CD14-positive monocyte (primary cell): ENCODE measurements around the gene SLC13A3. TPM values are rescaled to one million over a fixed set of nuclear protein-coding genes. Genes with fewer than 3 reads are reported as not detected.

Source experiments
- DNase-seq, 3 donors: peaks; one replicate each; pipeline ENCODE4 v3.0.0-alpha.2; 2011 to 2022
- H2AFZ ChIP-seq: 2 replicates; pipeline ENCODE4 v1.6.0; 2012; ENCODE audit warnings: mild to moderate bottlenecking, low read depth, low read length, inconsistent platforms; ENCODE audit not compliant: insufficient read depth, poor library complexity, severe bottlenecking
- H3K27ac ChIP-seq, 2 donors: 1 replicate in 1 of 2; 2 replicates in 1 of 2; pipeline ENCODE4 v1.5.1; 2012 to 2013; ENCODE audit warnings: low read length in 2 of 2, control low read depth in 1 of 2, inconsistent platforms in 1 of 2, low read depth in 1 of 2, mild to moderate bottlenecking in 1 of 2
- H3K27me3 ChIP-seq, 2 donors: one replicate each; pipeline versions ENCODE4 v1.6.0 to v1.6.1; 2011 to 2013; ENCODE audit warnings: low read length in 2 of 2; ENCODE audit not compliant: control insufficient read depth in 2 of 2, insufficient read depth in 2 of 2
- H3K36me3 ChIP-seq, 2 donors: replicated peaks in 1 of 2; 1 replicate in 1 of 2; 2 replicates in 1 of 2; pipeline versions ENCODE4 v1.5.1 to v1.6.1; 2012 to 2013; ENCODE audit warnings: low read length in 2 of 2, control low read depth in 1 of 2, inconsistent platforms in 1 of 2, mild to moderate bottlenecking in 1 of 2; ENCODE audit not compliant: insufficient read depth in 2 of 2, control insufficient read depth in 1 of 2
- H3K4me1 ChIP-seq, 2 donors: 1 replicate in 1 of 2; 2 replicates in 1 of 2; pipeline versions ENCODE4 v1.5.1 to v1.6.1; 2012 to 2013; ENCODE audit warnings: low read length in 2 of 2, control low read depth in 1 of 2, inconsistent platforms in 1 of 2, mild to moderate bottlenecking in 1 of 2, moderate library complexity in 1 of 2; ENCODE audit not compliant: insufficient read depth in 2 of 2, control insufficient read depth in 1 of 2
- H3K4me2 ChIP-seq: replicated peaks from 2 replicates; pipeline ENCODE3; 2012; ENCODE audit warnings: low read length, moderate library complexity, mild to moderate bottlenecking; ENCODE audit not compliant: poor library complexity, severe bottlenecking; ENCODE audit errors: extremely low read depth
- H3K4me3 ChIP-seq, 3 experiments: fragments of 200-600 bp in 1 of 3; sonication (generic) in 1 of 3; replicated peaks in 1 of 3; 1 replicate in 2 of 3; 2 replicates in 1 of 3; pipeline ENCODE4 v1.5.1; 2011 to 2013; ENCODE audit warnings: low read length in 3 of 3, mild to moderate bottlenecking in 3 of 3, control low read depth in 2 of 3, low read depth in 2 of 3, inconsistent platforms in 1 of 3, moderate library complexity in 1 of 3
- H3K79me2 ChIP-seq: 2 replicates; pipeline ENCODE4 v1.6.0; 2012; ENCODE audit warnings: mild to moderate bottlenecking, control low read depth, inconsistent platforms, low read length, moderate library complexity; ENCODE audit not compliant: insufficient read depth
- H3K9ac ChIP-seq: 2 replicates; pipeline ENCODE4 v1.6.0; 2017; ENCODE audit warnings: low read length, mild to moderate bottlenecking; ENCODE audit not compliant: insufficient read depth, poor library complexity, severe bottlenecking
- H3K9me3 ChIP-seq, 2 donors: replicated peaks in 1 of 2; 1 replicate in 1 of 2; 2 replicates in 1 of 2; pipeline versions ENCODE4 v1.5.1 to v1.6.1; 2012 to 2013; ENCODE audit warnings: low read length in 2 of 2, control low read depth in 1 of 2; ENCODE audit not compliant: control insufficient read depth in 1 of 2, insufficient read depth in 1 of 2
- H4K20me1 ChIP-seq: 2 replicates; pipeline ENCODE4 v1.6.0; 2012; ENCODE audit warnings: mild to moderate bottlenecking, low read length, control low read depth, moderate library complexity; ENCODE audit not compliant: insufficient read depth
- H3K27ac Mint-ChIP-seq, 7 donors: one replicate each; pipeline ENCODE4 v1.8.0; 2020; ENCODE audit warnings: mild to moderate bottlenecking in 7 of 7, mixed read lengths in 7 of 7, moderate library complexity in 6 of 7, inconsistent platforms in 2 of 7
- H3K27me3 Mint-ChIP-seq, 3 donors: one replicate each; pipeline ENCODE4 v1.8.0; 2021 to 2022; ENCODE audit warnings: low read depth in 3 of 3, mild to moderate bottlenecking in 3 of 3, mixed read lengths in 3 of 3, moderate library complexity in 3 of 3, inconsistent platforms in 1 of 3
- H3K36me3 Mint-ChIP-seq, 2 donors: one replicate each; pipeline ENCODE4 v1.8.0; 2020; ENCODE audit warnings: mixed read lengths in 2 of 2, inconsistent platforms in 1 of 2, mild to moderate bottlenecking in 1 of 2
- H3K4me1 Mint-ChIP-seq: one replicate; pipeline ENCODE4 v1.8.0; 2020; ENCODE audit warnings: mild to moderate bottlenecking, mixed read lengths
- H3K4me3 Mint-ChIP-seq, 2 donors: one replicate each; pipeline ENCODE4 v1.8.0; 2020; ENCODE audit warnings: mild to moderate bottlenecking in 2 of 2, mixed read lengths in 2 of 2, moderate library complexity in 1 of 2
- H3K9me3 Mint-ChIP-seq, 7 donors: one replicate each; pipeline ENCODE4 v1.8.0; 2020 to 2022; ENCODE audit warnings: mixed read lengths in 7 of 7, mild to moderate bottlenecking in 6 of 7, moderate library complexity in 6 of 7, inconsistent platforms in 2 of 7
- WGBS: methylation state at CpG from one replicate; pipeline ENCODE4 v1.1.5; 2013; ENCODE audit warnings: missing lambda C conversion rate; ENCODE audit not compliant: insufficient coverage; 5-methylcytosine and 5-hydroxymethylcytosine counted together
- intact Hi-C, 2 donors: fragments of 100-400 bp; cut with micrococcal nuclease; formaldehyde crosslinking; loops; one replicate each; pipeline versions ENCODE4 v1.15.0 to v1.15.1; 2023
- polyA plus RNA-seq, 3 donors: library from polyadenylated mRNA; depleted of rRNA in 1 of 3; unstranded in 2 of 3; stranded (reverse) in 1 of 3; fragments of 300-500 nt in 2 of 3; fragments of >200 nt in 1 of 3; fragmentation: Illumina TruSeq in 2 of 3; gene quantifications; 1 replicate in 2 of 3; 2 replicates in 1 of 3; pipeline ENCODE4 v1.2.3, GENCODE V29; 2012 to 2021
- TF ChIP-seq, protein P1 (sequence below): fragments of 200-600 bp; IDR thresholded peaks from one replicate; pipeline ENCODE4 v1.8.0; 2022; ENCODE audit warnings: antibody characterized with exemption, mild to moderate bottlenecking

Gene SLC13A3
- polyA plus RNA-seq, 3 donors = 0.04 TPM; not detected in 2

DNA sequence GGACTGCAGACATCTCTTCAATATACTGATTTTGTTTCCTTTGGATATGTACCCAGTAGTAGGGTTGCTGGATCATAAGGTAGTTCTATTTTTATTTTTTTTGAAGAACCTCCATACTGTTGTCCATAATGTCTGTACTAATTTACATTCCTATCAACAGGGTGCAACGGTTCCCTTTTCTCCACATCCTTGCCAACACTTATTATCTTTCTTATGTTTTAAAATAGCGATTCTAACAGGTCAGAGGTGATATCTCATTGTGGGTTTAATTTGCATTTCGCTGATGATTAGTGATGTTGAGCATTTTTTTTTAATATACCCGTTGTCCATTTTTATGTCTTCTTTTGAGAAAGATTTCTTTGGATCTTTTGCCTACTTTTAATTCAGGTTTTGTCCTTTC lies 39.9 kb upstream of the SLC13A3 start:
- no peak overlapping the region for H3K9ac ChIP-seq
- no peak overlapping the region for H3K4me2 ChIP-seq
- peaks cover 23 to 35% of the 10 kb centered on the region in 2 donors for H3K4me1 ChIP-seq
- H4K20me1 ChIP-seq = peaks cover 25% of the 10 kb centered on the region
- DNase-seq = no peak
- H3K27ac ChIP-seq = no peak overlapping the region
- no CpG with 5 or more reads among the region's 4 CpGs for WGBS
- H3K79me2 ChIP-seq = peaks cover 28% of the 10 kb centered on the region
- H3K9me3 Mint-ChIP-seq = peaks cover 0 to 3% (median 0%) of the 10 kb centered on the region in 7 donors
- no peak overlapping the region for H3K4me3 ChIP-seq
- H3K36me3 Mint-ChIP-seq = peaks cover 6 to 8% of the 10 kb centered on the region in 2 donors
- no peak overlapping the region for H3K4me3 Mint-ChIP-seq
- no peaks in the 10 kb centered on the region for H3K27me3 ChIP-seq
- H2AFZ ChIP-seq = no peak overlapping the region
- TF ChIP-seq, protein P1, sequence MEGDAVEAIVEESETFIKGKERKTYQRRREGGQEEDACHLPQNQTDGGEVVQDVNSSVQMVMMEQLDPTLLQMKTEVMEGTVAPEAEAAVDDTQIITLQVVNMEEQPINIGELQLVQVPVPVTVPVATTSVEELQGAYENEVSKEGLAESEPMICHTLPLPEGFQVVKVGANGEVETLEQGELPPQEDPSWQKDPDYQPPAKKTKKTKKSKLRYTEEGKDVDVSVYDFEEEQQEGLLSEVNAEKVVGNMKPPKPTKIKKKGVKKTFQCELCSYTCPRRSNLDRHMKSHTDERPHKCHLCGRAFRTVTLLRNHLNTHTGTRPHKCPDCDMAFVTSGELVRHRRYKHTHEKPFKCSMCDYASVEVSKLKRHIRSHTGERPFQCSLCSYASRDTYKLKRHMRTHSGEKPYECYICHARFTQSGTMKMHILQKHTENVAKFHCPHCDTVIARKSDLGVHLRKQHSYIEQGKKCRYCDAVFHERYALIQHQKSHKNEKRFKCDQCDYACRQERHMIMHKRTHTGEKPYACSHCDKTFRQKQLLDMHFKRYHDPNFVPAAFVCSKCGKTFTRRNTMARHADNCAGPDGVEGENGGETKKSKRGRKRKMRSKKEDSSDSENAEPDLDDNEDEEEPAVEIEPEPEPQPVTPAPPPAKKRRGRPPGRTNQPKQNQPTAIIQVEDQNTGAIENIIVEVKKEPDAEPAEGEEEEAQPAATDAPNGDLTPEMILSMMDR = no peak
- intact Hi-C loops = no loop called here
- H3K36me3 ChIP-seq = peaks cover 8 to 10% of the 10 kb centered on the region in 2 donors
- H3K27ac Mint-ChIP-seq = no peak overlapping the region
- peaks cover 51% of the 10 kb centered on the region for H3K4me1 Mint-ChIP-seq
- no peaks in the 10 kb centered on the region for H3K9me3 ChIP-seq
- H3K27me3 Mint-ChIP-seq = no peaks in the 10 kb centered on the region

DNA sequence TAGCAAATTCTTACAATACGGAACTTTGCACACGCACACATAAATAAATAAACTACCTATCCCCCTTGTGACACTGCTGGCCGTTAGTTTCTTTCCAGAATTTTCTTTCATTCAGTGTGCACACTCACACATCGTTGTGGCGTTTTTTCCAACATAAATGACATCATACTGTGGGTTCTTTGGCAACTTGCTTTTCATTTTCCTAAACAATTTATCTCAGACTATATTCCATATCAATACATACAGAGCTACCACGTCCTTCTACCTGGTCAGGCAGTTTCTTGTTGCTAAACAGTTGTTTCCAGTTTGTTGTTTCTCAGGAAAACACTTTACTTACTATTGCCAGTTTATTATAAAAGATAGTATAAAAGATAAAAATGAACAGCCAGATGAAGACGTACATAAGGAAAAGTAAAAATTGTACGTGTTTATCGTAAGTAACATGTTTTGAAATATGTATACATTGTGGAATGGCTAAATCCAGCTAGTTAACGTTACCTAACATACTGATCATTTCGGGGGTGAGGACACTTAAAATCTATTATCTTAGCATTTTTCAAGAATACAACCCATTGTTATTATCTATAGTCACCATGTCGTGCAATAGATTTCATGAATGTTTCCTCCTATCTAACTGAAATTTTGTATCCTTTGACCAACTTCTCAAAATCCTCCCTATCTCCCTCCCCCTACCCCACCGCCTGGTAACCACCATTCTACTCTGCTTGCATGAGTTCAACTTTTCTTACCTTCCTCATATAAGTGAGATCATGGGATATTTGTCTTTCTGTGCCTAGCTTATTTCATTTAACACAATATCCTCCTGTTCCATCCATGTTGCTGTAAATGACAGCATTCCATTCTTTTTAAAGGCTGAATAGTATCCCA lies 39.2 kb upstream of the SLC13A3 start:
- WGBS = 36% methylated on average over 7 of the region's 13 CpGs
- intact Hi-C loops = no loop called here
- peaks cover 0 to 3% (median 0%) of the 10 kb centered on the region in 7 donors for H3K9me3 Mint-ChIP-seq
- peaks cover 13 to 17% of the 10 kb centered on the region in 2 donors for H3K36me3 ChIP-seq
- peak overlapping the region; percentile 90 to 93 for H3K4me3 Mint-ChIP-seq
- H3K9ac ChIP-seq = peak overlapping the region; percentile 91
- DNase-seq = no peak
- H3K4me3 ChIP-seq = peak overlapping the region; percentile 48 to 80 (median 72)
- no peaks in the 10 kb centered on the region for H3K27me3 Mint-ChIP-seq
- peaks cover 23 to 35% of the 10 kb centered on the region in 2 donors for H3K4me1 ChIP-seq
- TF ChIP-seq, protein P1 = no peak
- H3K4me1 Mint-ChIP-seq = peaks cover 46% of the 10 kb centered on the region
- H3K79me2 ChIP-seq = peaks cover 35% of the 10 kb centered on the region
- H3K36me3 Mint-ChIP-seq = peaks cover 12 to 14% of the 10 kb centered on the region in 2 donors
- H3K27me3 ChIP-seq = no peaks in the 10 kb centered on the region
- peak overlapping the region; percentile 80 for H3K4me2 ChIP-seq
- H4K20me1 ChIP-seq = peaks cover 31% of the 10 kb centered on the region
- H3K27ac ChIP-seq = peak overlapping the region in 1 of 2 donors; percentile 82
- H2AFZ ChIP-seq = peak overlapping the region; percentile 86
- H3K27ac Mint-ChIP-seq = peak overlapping the region in 5 of 7 donors; percentile 48 to 94 (median 61)
- H3K9me3 ChIP-seq = no peaks in the 10 kb centered on the region
